Endothelial cell of umbilical vein (primary cell): ENCODE results near the gene ARHGEF7.

ENCODE experiments used
- JUN ChIP-seq: IDR thresholded peaks from 2 replicates; pipeline ENCODE4 v1.6.1; 2011; ENCODE audit warnings: borderline replicate concordance, low read depth; ENCODE audit not compliant: insufficient read length, insufficient read depth
- POLR2A ChIP-seq: IDR thresholded peaks from 2 replicates; pipeline ENCODE4 v1.6.1; 2012; ENCODE audit warnings: low read depth, mild to moderate bottlenecking, control low read depth, low read length
- POLR2AphosphoS5 ChIP-seq: IDR thresholded peaks from 2 replicates; pipeline ENCODE4 v1.6.1; 2012; ENCODE audit warnings: low read depth, mild to moderate bottlenecking, control low read depth, low read length, moderate library complexity; ENCODE audit not compliant: insufficient read depth
- TF ChIP-seq, protein P1 (sequence below), 2 donors: IDR thresholded peaks; 1 replicate in 1 of 2; 2 replicates in 1 of 2; pipeline ENCODE4 v1.5.1; 2011; ENCODE audit warnings: low read length in 2 of 2, mild to moderate bottlenecking in 2 of 2, moderate library complexity in 2 of 2, control low read depth in 1 of 2, inconsistent platforms in 1 of 2, low read depth in 1 of 2; ENCODE audit not compliant: insufficient read depth in 1 of 2; ENCODE audit errors: extremely low read depth in 1 of 2

DNA sequence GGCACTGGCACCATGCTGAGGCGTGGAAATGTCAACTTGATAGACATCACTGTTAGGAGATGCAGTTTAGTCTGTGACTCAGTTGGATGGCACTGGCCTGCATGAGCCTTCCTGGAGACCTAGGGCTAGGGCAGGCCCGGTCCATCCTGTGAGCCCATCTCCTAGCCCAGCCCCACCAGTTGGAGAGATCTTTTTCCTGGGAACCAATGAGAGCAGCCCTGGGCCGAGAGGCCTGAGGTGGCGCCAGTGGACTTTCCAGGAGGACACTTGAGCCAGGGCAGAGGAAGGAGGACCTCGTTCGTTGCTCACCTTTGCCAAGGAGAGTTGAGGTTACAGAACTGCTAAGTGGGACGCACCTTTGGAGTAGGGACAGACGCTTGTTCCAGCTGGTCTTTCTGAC is 104.8 kb downstream of the ARHGEF7 start:
- TF ChIP-seq, protein P1, sequence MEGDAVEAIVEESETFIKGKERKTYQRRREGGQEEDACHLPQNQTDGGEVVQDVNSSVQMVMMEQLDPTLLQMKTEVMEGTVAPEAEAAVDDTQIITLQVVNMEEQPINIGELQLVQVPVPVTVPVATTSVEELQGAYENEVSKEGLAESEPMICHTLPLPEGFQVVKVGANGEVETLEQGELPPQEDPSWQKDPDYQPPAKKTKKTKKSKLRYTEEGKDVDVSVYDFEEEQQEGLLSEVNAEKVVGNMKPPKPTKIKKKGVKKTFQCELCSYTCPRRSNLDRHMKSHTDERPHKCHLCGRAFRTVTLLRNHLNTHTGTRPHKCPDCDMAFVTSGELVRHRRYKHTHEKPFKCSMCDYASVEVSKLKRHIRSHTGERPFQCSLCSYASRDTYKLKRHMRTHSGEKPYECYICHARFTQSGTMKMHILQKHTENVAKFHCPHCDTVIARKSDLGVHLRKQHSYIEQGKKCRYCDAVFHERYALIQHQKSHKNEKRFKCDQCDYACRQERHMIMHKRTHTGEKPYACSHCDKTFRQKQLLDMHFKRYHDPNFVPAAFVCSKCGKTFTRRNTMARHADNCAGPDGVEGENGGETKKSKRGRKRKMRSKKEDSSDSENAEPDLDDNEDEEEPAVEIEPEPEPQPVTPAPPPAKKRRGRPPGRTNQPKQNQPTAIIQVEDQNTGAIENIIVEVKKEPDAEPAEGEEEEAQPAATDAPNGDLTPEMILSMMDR (IDR thresholded peaks at IDR 0.05; ENCODE audit: extremely low read depth in 1 of 2, insufficient read depth in 1 of 2, low read depth in 1 of 2, low read length in 2 of 2): no peak
- no peak for TF ChIP-seq JUN
- TF ChIP-seq POLR2A: no peak
- TF ChIP-seq POLR2AphosphoS5: no peak
